Endometrial microvascular endothelial cells (primary cell): ENCODE measurements around the gene VCPKMT. TPM values are rescaled to one million over a fixed set of nuclear protein-coding genes. Genes with fewer than 3 reads are reported as not detected.

Experiments used
- in situ Hi-C: cut with HindIII; loops from 2 replicates; pipeline ENCODE4 v1.10.0; 2017; ENCODE audit warnings: low sequenced_read_pairs, low pct_unique_long_range_greater_than_20kb; ENCODE audit errors: inconsistent ontology term
- total RNA-seq: library from RNA; depleted of rRNA; stranded (reverse); fragments of >200 nt; gene quantifications from one replicate; pipeline ENCODE4 v1.2.3, GENCODE V29; 2015; ENCODE audit errors: inconsistent ontology term

VCPKMT gene
- total RNA-seq, 1 donor from 2014 or later = 7.6 TPM

- in situ Hi-C loops = no loop called here
These were observed 45.4 kb downstream of the VCPKMT start for GRCh38 chr14:50070840-50071548.

- in situ Hi-C loops = no loop called here
These were observed 46.1 kb downstream of the VCPKMT start for GRCh38 chr14:50070230-50070629.

DNA sequence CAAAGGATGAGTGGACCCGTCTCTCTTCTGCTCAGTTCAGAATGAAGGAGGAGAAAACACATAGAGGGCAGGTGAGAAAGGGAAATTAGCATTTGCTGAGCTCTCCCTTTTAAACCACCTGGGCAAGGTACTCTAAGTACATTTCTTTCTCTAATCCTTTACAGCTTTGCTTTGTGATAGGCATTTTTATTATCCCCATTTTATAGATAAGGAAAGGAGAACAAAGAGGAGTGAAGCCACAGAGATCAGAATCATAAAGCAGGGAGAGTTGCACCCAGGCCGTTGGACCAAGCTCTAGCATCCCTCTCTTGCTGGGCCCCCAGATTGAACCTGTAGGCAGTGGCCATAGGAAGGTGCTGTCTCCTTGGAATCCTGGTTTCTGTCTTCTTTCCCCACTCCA lies 47.0 kb downstream of the VCPKMT start:
- in situ Hi-C loops = no loop called here

DNA sequence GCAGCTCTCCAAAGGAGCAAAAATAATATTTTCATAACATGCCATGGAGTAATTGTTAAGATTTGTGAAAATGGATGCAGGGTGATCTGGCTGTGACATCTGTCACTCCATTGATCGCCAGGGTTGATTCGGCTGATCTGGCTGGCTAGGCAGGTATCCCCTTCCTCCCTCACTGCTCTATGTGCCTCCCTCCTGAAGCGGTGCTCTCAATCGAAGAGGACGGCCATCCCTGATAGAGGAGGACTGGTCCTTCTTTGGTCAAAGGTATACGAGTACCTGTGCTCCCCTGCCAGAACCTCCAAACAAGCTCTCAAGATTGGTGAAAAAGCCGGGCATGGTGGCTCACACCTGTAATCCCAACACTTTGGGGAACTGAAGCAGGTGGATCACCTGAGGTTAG lies 47.9 kb downstream of the VCPKMT start:
- in situ Hi-C loops = no loop called here

DNA sequence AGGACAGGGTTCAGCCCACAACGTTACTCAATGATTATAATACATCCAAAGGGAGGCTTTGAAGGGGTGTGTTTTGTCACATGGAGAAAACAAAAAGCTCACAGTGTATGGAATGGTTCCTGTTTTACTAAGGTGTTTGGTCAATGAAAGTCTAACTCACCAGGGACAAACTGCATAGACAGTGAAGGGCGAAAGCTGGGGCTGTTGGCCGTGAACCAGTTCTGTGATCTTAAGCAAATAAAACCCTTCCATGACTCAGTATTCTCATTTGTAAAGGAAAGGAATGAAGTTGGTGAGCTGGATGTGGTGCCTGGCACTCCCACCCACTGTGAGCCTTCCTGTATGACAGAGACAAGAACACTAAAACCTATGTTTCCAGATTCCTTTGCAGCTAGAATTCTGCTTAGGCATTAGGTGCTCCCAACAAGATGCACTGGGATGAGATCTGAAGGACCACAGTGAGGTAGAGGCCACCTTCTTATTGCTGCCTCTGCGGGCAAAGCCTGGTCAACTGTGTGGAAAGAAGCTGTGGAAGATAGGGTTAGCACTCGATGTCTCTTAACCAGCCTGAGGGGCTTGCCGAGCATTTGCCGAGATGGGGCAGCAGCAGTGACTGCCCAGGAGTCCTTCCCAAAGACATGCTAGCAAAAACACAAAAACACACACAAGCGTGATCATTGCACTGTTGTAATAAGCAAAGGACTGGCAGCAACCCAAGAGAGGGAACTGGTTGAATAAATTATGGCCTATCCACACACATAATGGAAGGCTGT lies 48.5 kb downstream of the VCPKMT start:
- in situ Hi-C loops = no loop called here

DNA sequence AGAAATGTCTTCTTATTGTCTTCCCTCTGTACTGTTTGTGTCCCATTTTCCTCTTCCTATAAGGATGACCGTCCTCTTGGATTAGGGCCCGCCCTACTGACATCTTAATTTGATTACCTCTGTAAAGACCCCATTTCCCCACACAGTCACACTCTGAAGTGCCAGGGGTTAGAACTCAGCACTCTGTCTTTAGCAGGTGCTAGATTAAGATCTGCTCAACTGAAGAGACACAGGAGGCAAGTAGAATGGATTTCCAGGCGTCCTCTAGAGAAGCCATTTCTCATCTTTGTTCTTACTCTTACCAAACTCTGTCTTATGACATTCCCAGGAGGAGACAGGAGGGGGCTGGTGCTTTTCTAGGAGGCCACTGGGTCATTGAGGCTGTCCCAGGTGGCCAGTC lies 50.8 kb downstream of the VCPKMT start:
- in situ Hi-C loops = no loop called here

GRCh38 chr14:50064993-50065392 lies 51.4 kb downstream of the VCPKMT start:
- in situ Hi-C loops = no loop called here

DNA sequence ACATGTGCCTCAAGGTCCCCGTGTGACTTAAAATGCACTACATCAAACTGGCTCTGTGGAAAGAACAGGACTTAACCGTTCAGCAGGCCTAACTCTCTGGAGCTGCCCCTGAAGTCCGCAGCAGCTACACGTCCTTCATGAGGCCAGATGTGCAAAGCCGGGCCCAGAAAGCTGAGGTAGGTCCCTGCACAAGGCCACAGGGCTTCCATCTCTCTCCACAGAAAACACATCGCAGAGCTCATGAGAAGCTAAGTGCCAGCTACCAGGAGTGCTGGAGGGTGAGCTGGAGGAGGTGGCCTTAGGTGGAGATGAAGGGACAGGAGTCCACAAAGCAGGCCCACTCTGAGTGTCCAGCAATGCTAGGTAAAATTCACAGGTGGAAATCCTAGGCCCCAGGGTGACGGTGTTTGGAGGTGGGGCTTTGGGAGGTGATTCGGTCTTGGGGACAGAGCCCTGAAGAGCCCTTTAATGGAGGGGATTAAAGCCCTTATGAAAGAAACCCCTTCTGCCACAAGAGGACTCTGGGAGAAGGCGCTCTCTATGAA lies 52.4 kb downstream of the VCPKMT start:
- in situ Hi-C loops = no loop called here

DNA sequence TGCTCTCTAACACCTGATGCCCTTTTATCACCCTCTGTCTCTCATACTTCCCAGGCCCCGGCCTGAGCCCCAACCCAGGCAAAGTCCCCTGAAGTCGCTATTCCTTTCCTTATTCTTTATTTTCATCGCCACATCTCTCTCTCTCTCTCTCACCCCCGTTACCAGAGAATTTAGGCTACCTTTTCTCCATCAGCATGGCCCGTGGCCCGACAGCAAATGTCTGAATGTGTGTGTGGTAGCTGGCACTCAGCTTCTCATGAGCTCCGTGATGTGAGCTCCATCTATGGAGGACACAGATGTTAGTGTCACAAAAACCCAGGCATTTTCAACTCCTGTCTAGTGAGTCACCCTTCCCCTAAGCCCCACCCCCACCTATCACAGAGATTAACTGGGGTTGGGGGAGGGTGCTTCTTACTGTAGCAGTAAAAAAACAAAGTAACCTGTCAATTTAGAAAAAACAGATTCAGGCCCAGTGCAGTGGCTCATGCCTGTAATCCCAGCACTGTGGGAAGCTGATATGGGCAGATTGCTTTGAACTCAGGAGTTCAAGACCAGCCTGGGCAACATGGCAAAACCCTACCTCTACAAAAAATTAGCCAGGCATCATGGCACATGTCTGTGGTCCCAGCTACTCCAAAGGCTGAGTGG lies 53.8 kb downstream of the VCPKMT start:
- in situ Hi-C loops = no loop called here

DNA sequence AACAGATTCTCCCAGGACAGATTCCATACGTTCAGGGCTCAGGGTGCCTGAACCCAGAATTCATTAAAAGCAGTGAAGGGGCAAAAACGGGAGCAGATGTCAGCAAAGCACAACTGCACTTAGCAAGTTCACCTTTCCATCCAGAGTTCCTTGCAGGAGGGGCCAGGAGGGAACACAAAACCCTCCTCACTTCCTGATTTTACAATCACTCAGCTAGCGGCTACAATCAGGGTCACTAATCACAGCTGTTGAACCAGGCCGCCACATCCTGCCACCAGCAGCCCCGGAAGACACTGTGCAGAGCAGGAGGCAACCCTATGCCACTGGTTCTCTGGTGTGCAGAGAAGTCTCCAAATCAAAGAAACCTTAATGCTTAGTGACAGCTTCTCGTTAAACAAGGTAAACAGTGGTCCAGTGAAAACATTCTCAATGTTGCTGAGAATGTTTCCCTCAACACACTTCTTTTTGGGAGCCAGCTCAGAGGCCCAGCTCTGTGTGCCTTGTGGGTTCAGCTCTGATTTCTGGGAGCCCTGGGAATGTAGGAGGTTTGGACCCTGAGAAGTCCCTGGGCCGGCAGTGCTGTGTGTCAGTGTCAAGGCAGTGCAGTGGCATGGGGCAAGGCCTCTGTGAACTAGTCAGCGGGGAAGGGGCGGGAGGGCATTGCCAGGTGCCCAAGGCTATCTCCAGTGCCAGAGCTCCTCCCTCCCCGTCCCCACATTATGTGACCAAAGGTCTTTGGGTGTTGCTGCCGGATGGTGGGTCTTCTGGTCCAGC lies 54.5 kb downstream of the VCPKMT start:
- in situ Hi-C loops = no loop called here

DNA sequence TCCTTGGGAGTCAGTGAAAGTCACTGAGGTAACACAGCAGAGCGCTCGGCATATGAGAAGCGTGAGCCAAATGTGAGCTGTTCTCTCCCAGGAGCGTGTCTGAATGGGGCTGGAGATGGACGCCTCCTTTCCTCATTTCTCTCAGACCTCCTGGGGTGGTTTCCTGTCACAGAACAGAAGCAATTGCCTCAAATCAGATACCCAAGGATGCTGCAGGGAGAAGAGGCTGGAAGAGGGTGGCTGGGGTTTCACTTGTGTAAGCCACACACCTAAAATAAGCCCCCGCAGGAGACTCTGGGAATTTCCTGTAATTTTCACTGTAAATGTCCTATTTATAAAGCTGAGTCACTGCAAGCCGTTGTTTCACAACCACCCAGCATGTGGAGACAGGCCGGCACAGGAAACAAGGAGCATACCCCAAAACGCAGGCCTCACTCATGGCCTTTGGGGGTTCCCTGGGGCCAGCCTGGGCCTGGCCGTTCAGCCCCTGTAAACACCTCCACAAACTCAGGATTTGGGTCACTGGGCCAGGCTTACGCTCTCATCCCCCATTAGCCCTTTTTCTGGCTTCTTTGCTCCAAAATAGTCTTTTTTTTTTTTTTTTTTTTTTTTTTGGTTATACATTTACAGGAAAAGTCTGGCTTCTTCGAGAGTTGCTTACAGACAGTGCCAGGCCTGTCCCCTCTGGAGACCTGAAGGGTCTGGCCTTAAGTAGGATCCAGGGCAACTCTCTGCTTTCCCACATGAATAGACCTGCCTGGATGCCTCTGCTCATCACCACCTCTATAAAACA lies 55.3 kb downstream of the VCPKMT start:
- in situ Hi-C loops = no loop called here

GRCh38 chr14:50059763-50060616 lies 56.4 kb downstream of the VCPKMT start:
- in situ Hi-C loops = no loop called here

Other genes starting within 250 kb of the VCPKMT start
- gene ARF6, start 223.5 kb downstream of the VCPKMT start, total RNA-seq = 80.4 TPM
- gene SOS2, start 115.0 kb upstream of the VCPKMT start, total RNA-seq = 15.1 TPM
- gene L2HGDH, start 195.7 kb upstream of the VCPKMT start, total RNA-seq = 5.6 TPM
- gene DMAC2L, start 195.8 kb upstream of the VCPKMT start, total RNA-seq = 1.8 TPM